H1 (cell line): ENCODE measurements around the gene ERI3. TPM values are rescaled to one million over a fixed set of nuclear protein-coding genes. Genes with fewer than 3 reads are reported as not detected.

Experiments used
- POU5F1 ChIP-seq: IDR thresholded peaks from 2 replicates; pipeline ENCODE4 v1.6.1; 2011; ENCODE audit warnings: low read depth, mild to moderate bottlenecking, low read length, moderate library complexity
- RAD21 ChIP-seq, 2 experiments: IDR thresholded peaks in 1 of 2; conservative IDR thresholded peaks in 1 of 2; 2 replicates each; pipeline ENCODE4 v1.6.1; 2011; ENCODE audit warnings: low read depth in 2 of 2, low read length in 2 of 2, improper control_type of control experiment in 1 of 2, inconsistent platforms in 1 of 2, mild to moderate bottlenecking in 1 of 2, moderate library complexity in 1 of 2
- SIN3A ChIP-seq, 2 experiments: IDR thresholded peaks in 1 of 2; conservative IDR thresholded peaks in 1 of 2; 2 replicates each; pipeline ENCODE4 v1.6.1; 2011 to 2012; ENCODE audit warnings: low read length in 2 of 2, improper control_type of control experiment in 1 of 2, low read depth in 1 of 2, mild to moderate bottlenecking in 1 of 2
- SRF ChIP-seq: IDR thresholded peaks from 2 replicates; pipeline ENCODE4 v1.6.1; 2011; ENCODE audit warnings: mild to moderate bottlenecking, low read depth, low read length, moderate library complexity
- SUZ12 ChIP-seq: fragments of 200-600 bp; sonication (generic); IDR thresholded peaks from 2 replicates; pipeline ENCODE4 v1.6.1; 2012; ENCODE audit warnings: mild to moderate bottlenecking, inconsistent platforms, low read length, moderate library complexity, mixed read lengths
- polyA plus RNA-seq, 7 experiments: library from polyadenylated mRNA; depleted of rRNA in 3 of 7; stranded (reverse) in 5 of 7; unstranded in 2 of 7; fragments of >200 nt in 5 of 7; fragments of 200-250 nt in 2 of 7; gene quantifications; 1 replicate in 5 of 7; 2 replicates in 1 of 7; 4 replicates in 1 of 7; pipeline versions ENCODE4 v1.2.1 to v1.2.3, GENCODE V29; 2011 to 2013; ENCODE audit warnings: missing spikeins in 2 of 7, mixed read lengths in 2 of 7
- total RNA-seq: library from RNA; stranded (reverse); fragmentation: NEBNext Ultra II Directional; extraction: Animal tissue kit (Norgen Biotek cat#: 25700); gene quantifications from 2 replicates; pipeline ENCODE4 v1.2.1, GENCODE V29; 2021
- TF ChIP-seq, protein P1 (sequence below): fragments of 300-600 bp; sonication (generic); IDR thresholded peaks from 2 replicates; pipeline ENCODE4 v1.7.1; 2012; ENCODE audit warnings: low read length, moderate library complexity, mild to moderate bottlenecking, inconsistent platforms; ENCODE audit not compliant: insufficient replicate concordance
- TF ChIP-seq, protein P2 (sequence below): IDR thresholded peaks from 2 replicates; pipeline ENCODE4 v1.6.1; 2012; ENCODE audit warnings: inconsistent platforms

The ERI3 gene
- total and polyA plus RNA-seq, 2 of the 8 experiments (the other 6 are each of a cell fraction or from before 2014, with no cell fraction given), result 81.1 to 199 TPM

DNA sequence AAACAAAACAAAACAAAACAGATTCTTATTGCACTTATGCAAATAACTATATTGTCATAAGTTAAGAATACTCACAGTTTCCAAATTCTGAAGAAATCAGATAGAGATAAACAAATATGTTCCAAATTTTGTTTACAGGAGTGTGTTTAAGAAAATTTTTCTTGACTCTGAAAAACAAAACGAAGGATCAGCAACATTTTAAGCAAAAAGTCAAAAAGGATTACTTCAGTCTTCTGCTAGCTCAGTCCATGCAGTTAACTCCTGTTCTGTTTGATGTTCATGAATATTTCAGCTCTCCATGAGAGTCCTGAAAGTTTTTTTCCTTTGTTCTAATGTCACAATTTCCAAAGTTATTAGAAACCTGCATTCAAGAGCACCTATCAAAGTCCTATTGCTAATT is 180.4 kb downstream of the ERI3 start (continued):
- TF ChIP-seq, protein P1, sequence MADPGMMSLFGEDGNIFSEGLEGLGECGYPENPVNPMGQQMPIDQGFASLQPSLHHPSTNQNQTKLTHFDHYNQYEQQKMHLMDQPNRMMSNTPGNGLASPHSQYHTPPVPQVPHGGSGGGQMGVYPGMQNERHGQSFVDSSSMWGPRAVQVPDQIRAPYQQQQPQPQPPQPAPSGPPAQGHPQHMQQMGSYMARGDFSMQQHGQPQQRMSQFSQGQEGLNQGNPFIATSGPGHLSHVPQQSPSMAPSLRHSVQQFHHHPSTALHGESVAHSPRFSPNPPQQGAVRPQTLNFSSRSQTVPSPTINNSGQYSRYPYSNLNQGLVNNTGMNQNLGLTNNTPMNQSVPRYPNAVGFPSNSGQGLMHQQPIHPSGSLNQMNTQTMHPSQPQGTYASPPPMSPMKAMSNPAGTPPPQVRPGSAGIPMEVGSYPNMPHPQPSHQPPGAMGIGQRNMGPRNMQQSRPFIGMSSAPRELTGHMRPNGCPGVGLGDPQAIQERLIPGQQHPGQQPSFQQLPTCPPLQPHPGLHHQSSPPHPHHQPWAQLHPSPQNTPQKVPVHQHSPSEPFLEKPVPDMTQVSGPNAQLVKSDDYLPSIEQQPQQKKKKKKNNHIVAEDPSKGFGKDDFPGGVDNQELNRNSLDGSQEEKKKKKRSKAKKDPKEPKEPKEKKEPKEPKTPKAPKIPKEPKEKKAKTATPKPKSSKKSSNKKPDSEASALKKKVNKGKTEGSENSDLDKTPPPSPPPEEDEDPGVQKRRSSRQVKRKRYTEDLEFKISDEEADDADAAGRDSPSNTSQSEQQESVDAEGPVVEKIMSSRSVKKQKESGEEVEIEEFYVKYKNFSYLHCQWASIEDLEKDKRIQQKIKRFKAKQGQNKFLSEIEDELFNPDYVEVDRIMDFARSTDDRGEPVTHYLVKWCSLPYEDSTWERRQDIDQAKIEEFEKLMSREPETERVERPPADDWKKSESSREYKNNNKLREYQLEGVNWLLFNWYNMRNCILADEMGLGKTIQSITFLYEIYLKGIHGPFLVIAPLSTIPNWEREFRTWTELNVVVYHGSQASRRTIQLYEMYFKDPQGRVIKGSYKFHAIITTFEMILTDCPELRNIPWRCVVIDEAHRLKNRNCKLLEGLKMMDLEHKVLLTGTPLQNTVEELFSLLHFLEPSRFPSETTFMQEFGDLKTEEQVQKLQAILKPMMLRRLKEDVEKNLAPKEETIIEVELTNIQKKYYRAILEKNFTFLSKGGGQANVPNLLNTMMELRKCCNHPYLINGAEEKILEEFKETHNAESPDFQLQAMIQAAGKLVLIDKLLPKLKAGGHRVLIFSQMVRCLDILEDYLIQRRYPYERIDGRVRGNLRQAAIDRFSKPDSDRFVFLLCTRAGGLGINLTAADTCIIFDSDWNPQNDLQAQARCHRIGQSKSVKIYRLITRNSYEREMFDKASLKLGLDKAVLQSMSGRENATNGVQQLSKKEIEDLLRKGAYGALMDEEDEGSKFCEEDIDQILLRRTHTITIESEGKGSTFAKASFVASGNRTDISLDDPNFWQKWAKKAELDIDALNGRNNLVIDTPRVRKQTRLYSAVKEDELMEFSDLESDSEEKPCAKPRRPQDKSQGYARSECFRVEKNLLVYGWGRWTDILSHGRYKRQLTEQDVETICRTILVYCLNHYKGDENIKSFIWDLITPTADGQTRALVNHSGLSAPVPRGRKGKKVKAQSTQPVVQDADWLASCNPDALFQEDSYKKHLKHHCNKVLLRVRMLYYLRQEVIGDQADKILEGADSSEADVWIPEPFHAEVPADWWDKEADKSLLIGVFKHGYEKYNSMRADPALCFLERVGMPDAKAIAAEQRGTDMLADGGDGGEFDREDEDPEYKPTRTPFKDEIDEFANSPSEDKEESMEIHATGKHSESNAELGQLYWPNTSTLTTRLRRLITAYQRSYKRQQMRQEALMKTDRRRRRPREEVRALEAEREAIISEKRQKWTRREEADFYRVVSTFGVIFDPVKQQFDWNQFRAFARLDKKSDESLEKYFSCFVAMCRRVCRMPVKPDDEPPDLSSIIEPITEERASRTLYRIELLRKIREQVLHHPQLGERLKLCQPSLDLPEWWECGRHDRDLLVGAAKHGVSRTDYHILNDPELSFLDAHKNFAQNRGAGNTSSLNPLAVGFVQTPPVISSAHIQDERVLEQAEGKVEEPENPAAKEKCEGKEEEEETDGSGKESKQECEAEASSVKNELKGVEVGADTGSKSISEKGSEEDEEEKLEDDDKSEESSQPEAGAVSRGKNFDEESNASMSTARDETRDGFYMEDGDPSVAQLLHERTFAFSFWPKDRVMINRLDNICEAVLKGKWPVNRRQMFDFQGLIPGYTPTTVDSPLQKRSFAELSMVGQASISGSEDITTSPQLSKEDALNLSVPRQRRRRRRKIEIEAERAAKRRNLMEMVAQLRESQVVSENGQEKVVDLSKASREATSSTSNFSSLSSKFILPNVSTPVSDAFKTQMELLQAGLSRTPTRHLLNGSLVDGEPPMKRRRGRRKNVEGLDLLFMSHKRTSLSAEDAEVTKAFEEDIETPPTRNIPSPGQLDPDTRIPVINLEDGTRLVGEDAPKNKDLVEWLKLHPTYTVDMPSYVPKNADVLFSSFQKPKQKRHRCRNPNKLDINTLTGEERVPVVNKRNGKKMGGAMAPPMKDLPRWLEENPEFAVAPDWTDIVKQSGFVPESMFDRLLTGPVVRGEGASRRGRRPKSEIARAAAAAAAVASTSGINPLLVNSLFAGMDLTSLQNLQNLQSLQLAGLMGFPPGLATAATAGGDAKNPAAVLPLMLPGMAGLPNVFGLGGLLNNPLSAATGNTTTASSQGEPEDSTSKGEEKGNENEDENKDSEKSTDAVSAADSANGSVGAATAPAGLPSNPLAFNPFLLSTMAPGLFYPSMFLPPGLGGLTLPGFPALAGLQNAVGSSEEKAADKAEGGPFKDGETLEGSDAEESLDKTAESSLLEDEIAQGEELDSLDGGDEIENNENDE, result no peak
- TF ChIP-seq, protein P2, sequence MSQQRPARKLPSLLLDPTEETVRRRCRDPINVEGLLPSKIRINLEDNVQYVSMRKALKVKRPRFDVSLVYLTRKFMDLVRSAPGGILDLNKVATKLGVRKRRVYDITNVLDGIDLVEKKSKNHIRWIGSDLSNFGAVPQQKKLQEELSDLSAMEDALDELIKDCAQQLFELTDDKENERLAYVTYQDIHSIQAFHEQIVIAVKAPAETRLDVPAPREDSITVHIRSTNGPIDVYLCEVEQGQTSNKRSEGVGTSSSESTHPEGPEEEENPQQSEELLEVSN, result no peak
- no peak for TF ChIP-seq RAD21 (IDR thresholded peaks at IDR 0.05 in 1 of 2, conservative IDR thresholded peaks at IDR 0.05 in 1 of 2; ENCODE audit: low read depth in 2 of 2, low read length in 2 of 2)
- no peak for TF ChIP-seq SRF
- TF ChIP-seq POU5F1, result no peak
- no peak for TF ChIP-seq SIN3A (conservative IDR thresholded peaks at IDR 0.05 in 1 of 2, IDR thresholded peaks at IDR 0.05 in 1 of 2; ENCODE audit: low read depth in 1 of 2, low read length in 2 of 2)
- no peak for TF ChIP-seq SUZ12
